Kidney epithelial cell (primary cell): Measurements from ENCODE around the gene HIGD1B. TPM values are rescaled to one million over a fixed set of nuclear protein-coding genes. Genes with fewer than 3 reads are reported as not detected.

Source experiments
- DNase-seq: peaks from one replicate; pipeline ENCODE4 v3.0.0-alpha.2; 2010; ENCODE audit warnings: low read depth
- H3K27me3 ChIP-seq: 2 replicates; pipeline ENCODE4 v1.6.0; 2011; ENCODE audit warnings: low read length; ENCODE audit not compliant: control insufficient read depth, insufficient read depth
- H3K36me3 ChIP-seq: 2 replicates; pipeline ENCODE4 v1.5.1; 2011; ENCODE audit warnings: low read length; ENCODE audit not compliant: control insufficient read depth, insufficient read depth
- H3K4me3 ChIP-seq: 2 replicates; pipeline ENCODE4 v1.5.1; 2011; ENCODE audit warnings: low read depth, mild to moderate bottlenecking, control low read depth, low read length
- CTCF ChIP-seq: IDR thresholded peaks from 2 replicates; pipeline ENCODE4 v1.5.1; 2011; ENCODE audit warnings: mild to moderate bottlenecking, moderate library complexity, low read length, control low read depth, inconsistent platforms; ENCODE audit not compliant: insufficient read depth, poor library complexity, severe bottlenecking
- total RNA-seq: library from RNA; depleted of rRNA; stranded (reverse); fragments of >200 nt; gene quantifications from 2 replicates; pipeline ENCODE4 v1.2.3, GENCODE V29; 2015

The HIGD1B gene
- total RNA-seq, 1 donor from 2014 or later = not detected

- DNase-seq = peak; percentile 23
- Histone ChIP-seq H3K27me3 (no peaks in the 10 kb centered on the region), H3K4me3 (no peak overlapping the region), H3K36me3 (peaks cover 5% of the 10 kb centered on the region)
- TF ChIP-seq CTCF = peak; percentile 72
Observed at GRCh38 chr17:44865231-44865660, 17.6 kb downstream of the HIGD1B start.

GRCh38 chr17:44865931-44866330 lies 18.2 kb downstream of the HIGD1B start:
- DNase-seq = no peak
- Histone ChIP-seq H3K4me3 (no peak overlapping the region), H3K36me3 (peaks cover 5% of the 10 kb centered on the region), H3K27me3 (no peaks in the 10 kb centered on the region)
- no peak for TF ChIP-seq CTCF

GRCh38 chr17:44867841-44868240 lies 20.2 kb downstream of the HIGD1B start:
- Histone ChIP-seq H3K27me3 (no peaks in the 10 kb centered on the region), H3K36me3 (peaks cover 7% of the 10 kb centered on the region), H3K4me3 (no peak overlapping the region)
- DNase-seq = no peak
- no peak for TF ChIP-seq CTCF

- H3K27me3 ChIP-seq = no peaks in the 10 kb centered on the region
- H3K4me3 ChIP-seq = no peak overlapping the region
- DNase-seq = no peak
- TF ChIP-seq CTCF = no peak
- peaks cover 1% of the 10 kb centered on the region for H3K36me3 ChIP-seq
Observed at GRCh38 chr17:44871556-44871955, 23.9 kb downstream of the HIGD1B start.

- DNase-seq = no peak
- Histone ChIP-seq H3K36me3 (peaks cover 1% of the 10 kb centered on the region), H3K4me3 (no peak overlapping the region), H3K27me3 (no peaks in the 10 kb centered on the region)
- no peak for TF ChIP-seq CTCF
Observed at GRCh38 chr17:44872131-44872768, 24.6 kb downstream of the HIGD1B start.

- Histone ChIP-seq H3K4me3 (no peak overlapping the region), H3K27me3 (no peaks in the 10 kb centered on the region), H3K36me3 (peaks cover 1% of the 10 kb centered on the region)
- no peak for DNase-seq
- no peak for TF ChIP-seq CTCF
Observed at GRCh38 chr17:44875761-44876160, 28.1 kb downstream of the HIGD1B start.
